IMR-90 (cell line): ENCODE results near the gene ZNF277.

Experiments used
- BHLHE40 ChIP-seq: fragments of 150-350 bp; IDR thresholded peaks from 2 replicates; pipeline ENCODE4 v1.6.1; 2016; ENCODE audit warnings: mild to moderate bottlenecking, low read depth, low read length
- CEBPB ChIP-seq: IDR thresholded peaks from 2 replicates; pipeline ENCODE4 v1.6.1; 2012; ENCODE audit warnings: low read depth, low read length, improper control_type of control experiment
- CHD1 ChIP-seq: IDR thresholded peaks from 2 replicates; pipeline ENCODE4 v1.6.1; 2012; ENCODE audit warnings: low read depth, low read length, improper control_type of control experiment
- ELK1 ChIP-seq: fragments of 150-350 bp; IDR thresholded peaks from 2 replicates; pipeline ENCODE4 v1.6.1; 2016; ENCODE audit warnings: low read depth, mild to moderate bottlenecking, low read length, moderate library complexity, borderline replicate concordance
- FOS ChIP-seq: fragments of 150-350 bp; IDR thresholded peaks from 2 replicates; pipeline ENCODE4 v1.6.1; 2016; ENCODE audit warnings: low read depth, low read length
- MXI1 ChIP-seq: IDR thresholded peaks from 2 replicates; pipeline ENCODE4 v1.6.1; 2012; ENCODE audit warnings: low read depth, mild to moderate bottlenecking, low read length, moderate library complexity, borderline replicate concordance
- POLR2A ChIP-seq: IDR thresholded peaks from 2 replicates; pipeline ENCODE4 v1.6.1; 2012; ENCODE audit warnings: mild to moderate bottlenecking, low read depth, low read length
- RAD21 ChIP-seq: IDR thresholded peaks from 2 replicates; pipeline ENCODE4 v1.6.1; 2012; ENCODE audit warnings: low read length, improper control_type of control experiment
- RCOR1 ChIP-seq: IDR thresholded peaks from 2 replicates; pipeline ENCODE4 v1.6.1; 2012; ENCODE audit warnings: mild to moderate bottlenecking, low read length, improper control_type of control experiment; ENCODE audit not compliant: insufficient replicate concordance
- RFX5 ChIP-seq: IDR thresholded peaks from 2 replicates; pipeline ENCODE4 v1.8.0; 2012; ENCODE audit warnings: low read depth, mild to moderate bottlenecking, low read length, moderate library complexity
- TF ChIP-seq, protein P1 (sequence below): conservative IDR thresholded peaks from 2 replicates; pipeline ENCODE4 v1.5.1; 2012; ENCODE audit warnings: mild to moderate bottlenecking, low read depth, low read length, improper control_type of control experiment
- TF ChIP-seq, protein P2 (sequence below): fragments of 150-350 bp; IDR thresholded peaks from 2 replicates; pipeline ENCODE4 v1.6.1; 2017; ENCODE audit warnings: mild to moderate bottlenecking, antibody characterized with exemption, low read length, low read depth

DNA sequence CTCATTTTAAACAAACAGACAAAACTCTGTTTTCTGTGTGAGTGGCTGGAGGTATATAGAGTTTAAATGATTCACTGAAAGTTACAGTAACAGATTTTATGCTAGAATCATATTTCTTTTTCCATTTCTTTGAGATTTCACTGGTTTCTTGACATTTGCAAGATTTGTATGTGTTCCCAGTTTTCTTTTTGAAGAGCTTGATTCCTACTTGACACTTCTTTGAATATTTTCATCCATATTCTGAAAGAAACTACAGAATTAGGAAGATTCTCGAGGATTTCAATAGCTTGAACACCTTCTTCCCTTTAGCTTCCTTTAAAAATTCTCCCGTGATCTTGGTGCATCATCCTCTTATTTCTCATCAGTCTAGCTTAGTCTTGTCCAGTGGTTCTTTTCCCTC is 93.6 kb downstream of the ZNF277 start:
- TF ChIP-seq CHD1 (no peak), RCOR1 (no peak), RFX5 (no peak), POLR2A (no peak), RAD21 (no peak), ELK1 (no peak), FOS (no peak), BHLHE40 (no peak), MXI1 (no peak), CEBPB (no peak)
- TF ChIP-seq, protein P1, sequence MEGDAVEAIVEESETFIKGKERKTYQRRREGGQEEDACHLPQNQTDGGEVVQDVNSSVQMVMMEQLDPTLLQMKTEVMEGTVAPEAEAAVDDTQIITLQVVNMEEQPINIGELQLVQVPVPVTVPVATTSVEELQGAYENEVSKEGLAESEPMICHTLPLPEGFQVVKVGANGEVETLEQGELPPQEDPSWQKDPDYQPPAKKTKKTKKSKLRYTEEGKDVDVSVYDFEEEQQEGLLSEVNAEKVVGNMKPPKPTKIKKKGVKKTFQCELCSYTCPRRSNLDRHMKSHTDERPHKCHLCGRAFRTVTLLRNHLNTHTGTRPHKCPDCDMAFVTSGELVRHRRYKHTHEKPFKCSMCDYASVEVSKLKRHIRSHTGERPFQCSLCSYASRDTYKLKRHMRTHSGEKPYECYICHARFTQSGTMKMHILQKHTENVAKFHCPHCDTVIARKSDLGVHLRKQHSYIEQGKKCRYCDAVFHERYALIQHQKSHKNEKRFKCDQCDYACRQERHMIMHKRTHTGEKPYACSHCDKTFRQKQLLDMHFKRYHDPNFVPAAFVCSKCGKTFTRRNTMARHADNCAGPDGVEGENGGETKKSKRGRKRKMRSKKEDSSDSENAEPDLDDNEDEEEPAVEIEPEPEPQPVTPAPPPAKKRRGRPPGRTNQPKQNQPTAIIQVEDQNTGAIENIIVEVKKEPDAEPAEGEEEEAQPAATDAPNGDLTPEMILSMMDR: no peak
- TF ChIP-seq, protein P2, sequence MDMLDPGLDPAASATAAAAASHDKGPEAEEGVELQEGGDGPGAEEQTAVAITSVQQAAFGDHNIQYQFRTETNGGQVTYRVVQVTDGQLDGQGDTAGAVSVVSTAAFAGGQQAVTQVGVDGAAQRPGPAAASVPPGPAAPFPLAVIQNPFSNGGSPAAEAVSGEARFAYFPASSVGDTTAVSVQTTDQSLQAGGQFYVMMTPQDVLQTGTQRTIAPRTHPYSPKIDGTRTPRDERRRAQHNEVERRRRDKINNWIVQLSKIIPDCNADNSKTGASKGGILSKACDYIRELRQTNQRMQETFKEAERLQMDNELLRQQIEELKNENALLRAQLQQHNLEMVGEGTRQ: no peak
